NCI-H345 treated with DMSO at 0.1 percent for 48 hours (cell line): ENCODE results near the gene BRD1.
A peak's percentile ranks its signal among the peaks of the same experiment; 100 is the strongest.

Experiments
- DNase-seq: peaks from one replicate; lab custom pipeline; 2025; ENCODE audit not compliant: unreplicated experiment; lab: John Stamatoyannopoulos, UW

BRD1 gene

DNA sequence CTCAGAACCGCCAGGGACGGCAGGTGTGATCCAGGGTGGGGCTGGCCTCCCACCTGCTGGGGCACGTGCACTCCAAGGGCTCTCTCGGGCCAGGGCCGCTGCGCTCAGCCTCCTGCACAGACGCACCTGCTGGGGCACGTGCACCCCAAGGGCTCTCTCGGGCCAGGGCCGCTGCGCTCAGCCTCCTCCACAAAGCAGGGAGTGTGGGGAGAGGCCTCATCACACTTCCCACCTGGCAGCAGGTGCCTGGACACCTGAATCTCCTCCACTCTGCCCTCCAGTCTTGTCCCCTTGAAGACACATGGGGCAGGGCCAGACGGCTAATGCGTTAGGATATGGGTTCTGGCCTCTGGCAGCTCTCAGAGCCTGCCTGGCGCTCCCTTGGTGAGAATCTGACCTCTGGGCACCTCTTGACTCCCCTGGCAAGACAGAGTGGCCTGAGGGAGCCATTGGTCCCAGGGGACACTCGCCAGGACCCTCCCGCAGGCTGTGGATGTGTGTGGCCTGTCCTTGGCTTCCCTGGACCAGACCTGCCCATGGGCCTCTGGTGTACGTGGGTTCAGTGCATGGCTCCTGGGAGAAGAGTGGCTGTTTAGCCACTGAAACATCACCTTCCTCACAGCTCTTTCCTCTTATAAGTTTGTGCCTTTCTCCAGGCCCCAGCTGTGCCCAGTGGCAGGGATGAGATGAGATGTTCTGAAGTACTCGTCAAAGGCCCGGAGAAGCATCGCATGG lies 73.5 kb downstream of the BRD1 start:
- peak; percentile 46 for DNase-seq

DNA sequence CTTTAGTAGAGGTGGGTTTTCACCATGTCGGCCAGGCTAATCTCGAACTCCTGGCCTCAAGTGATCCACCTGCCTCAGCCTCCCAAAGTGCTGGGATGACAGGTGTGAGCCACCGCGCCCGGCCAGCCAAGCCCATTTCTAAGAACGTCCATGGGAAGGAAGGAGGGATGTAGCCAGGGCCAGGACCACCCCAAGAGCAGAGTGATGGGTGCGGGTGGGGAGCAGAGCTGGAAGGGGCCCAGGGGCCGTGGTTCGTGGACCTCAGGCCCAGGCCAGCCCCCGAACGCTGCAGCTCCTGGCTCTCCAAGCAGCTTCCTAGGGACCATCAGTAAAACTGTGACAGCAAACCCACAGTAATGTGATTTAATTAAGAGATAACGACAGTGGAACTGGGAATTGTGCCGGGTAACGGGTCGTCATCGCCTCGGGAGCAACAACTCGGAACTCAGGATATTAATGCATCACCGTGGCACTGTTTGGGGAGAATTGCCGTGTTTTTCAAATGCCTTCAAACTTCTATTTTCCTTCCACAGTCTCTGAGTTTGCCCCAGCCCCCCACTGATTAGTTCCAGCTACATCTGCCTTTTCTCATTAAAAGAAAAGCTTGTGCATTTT lies 74.3 kb downstream of the BRD1 start:
- no peak for DNase-seq

DNA sequence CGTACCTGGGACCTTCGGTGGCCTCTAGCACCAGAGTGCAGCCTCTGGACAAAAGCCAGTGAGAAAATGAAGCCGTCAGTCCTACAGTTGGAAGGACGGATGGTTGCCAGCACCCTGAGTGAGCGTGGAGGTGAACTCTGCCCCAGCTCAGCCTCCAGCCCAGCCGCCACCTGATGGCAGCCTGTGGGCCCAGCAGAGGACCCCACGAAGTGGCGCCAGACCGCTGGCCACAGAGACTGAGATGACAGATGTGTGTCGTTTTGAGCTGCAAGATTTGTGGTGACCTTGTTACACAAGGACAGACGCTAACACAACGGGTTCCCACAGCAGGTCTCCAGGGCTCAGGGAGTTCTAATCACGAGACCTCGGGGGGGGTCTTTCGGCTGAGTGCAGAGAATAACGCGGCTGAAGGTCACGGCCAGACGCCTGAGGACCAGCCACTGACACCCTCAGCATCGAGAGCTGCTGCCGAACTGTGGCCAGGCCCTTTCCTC lies 75.0 kb downstream of the BRD1 start:
- DNase-seq = no peak

DNA sequence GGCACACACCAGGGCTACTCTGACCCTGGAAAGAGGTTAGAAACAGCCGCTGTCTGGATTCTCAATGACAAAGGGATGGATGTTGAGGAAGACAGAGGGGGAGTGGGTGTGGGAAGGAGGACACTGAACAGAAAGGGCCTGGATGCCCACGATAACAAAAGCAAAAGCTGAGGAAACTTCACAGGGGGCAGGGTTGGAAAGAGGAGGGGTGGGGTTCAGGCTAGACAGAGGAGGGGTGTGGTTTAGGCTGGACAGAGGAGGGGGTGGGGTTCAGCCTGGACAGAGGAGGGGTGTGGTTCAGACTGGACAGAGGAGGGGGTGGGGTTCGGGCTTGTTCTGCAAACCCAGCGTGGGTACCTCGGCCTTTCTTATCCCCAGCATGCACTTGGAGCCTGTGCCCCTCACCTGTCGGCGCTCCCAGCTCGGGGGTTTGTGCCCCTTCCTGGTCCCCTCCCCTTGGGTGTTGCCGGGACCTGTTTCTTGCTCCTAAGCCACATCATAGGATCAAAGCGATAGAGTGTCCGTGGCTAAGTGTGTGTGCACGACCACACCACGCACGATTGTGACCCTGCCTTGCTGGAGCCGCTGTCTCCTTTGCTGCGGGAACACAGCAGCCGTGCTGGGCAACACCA lies 75.6 kb downstream of the BRD1 start:
- DNase-seq = no peak

DNA sequence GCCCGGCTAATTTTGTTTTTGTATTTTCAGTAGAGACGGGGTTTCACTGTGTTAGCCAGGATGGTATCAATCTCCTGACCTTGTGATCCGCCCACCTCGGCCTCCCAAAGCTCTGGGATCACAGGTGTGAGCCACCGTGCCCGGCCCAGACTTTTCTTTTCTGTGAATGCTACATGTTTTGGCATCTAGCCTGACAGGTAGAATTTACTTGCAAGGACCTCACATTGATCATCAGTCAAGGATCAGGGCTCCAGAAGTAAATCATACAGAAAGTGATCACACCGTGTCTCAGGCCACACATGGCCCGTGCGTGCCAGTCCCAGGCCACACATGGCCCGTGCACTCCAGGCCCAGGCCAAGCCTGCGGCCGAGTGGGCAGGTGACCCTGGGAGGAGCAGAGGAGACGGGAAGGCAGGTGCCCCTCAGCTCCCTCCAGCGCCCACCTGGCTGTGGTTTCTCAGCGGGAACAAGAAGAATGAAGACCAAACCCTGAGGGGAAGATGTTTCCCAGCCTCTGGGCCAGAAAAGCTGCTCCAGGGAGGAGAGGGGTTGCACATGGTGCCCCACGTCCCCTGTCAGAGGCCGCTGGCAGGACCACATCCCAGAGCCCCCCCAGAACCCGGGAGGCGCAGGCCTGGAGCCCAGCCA lies 76.2 kb downstream of the BRD1 start:
- no peak for DNase-seq

DNA sequence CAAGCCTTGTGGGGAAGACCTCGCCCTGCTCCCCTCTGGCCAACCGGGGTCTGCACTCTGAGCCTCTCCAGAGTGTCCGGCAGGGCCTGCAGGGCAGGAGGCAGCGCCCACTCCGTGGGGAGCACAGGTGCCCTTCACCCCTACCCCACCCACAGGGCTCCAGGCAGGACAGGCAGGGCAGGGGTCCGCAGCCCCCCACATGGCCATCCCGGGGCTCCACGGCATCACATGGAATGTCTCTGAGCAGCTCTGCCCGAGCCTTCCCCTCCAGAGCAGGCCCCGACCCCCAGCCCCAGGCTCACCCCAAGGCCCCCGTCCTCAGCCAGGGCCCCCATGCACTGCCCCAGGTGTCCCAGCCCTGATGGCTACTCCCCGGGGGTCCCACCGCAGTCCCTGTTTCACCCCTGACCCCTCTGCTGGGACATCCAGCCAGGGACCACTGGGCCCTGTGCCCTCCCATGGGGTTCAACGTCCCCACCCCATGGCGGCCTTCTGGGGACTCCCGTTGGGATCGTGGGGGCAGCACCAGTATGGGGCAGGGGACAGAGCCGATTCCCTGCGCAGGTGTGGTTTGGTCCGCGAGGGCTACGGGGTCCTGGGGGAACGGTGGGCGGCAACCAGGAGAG lies 77.7 kb downstream of the BRD1 start:
- no peak for DNase-seq

DNA sequence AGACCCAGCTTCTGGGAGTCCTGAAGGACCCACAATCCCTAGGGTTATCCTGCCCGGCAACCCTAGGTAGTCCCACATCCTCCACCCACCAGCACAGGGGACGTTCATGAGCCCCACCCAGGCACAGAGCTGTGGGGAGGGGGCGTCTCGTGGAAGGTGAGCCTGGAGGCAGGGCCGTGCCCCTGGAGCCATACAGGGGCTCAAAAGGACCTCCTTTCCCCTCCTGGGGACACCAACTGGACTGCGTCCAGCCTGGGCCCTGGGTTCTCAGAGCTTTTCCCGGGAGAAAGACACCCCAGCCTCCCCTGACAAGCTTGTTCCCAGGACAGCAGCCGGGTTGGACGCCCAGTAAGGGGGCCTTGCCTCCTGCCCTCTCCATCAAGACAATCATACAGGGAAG lies 78.4 kb downstream of the BRD1 start:
- DNase-seq = no peak

DNA sequence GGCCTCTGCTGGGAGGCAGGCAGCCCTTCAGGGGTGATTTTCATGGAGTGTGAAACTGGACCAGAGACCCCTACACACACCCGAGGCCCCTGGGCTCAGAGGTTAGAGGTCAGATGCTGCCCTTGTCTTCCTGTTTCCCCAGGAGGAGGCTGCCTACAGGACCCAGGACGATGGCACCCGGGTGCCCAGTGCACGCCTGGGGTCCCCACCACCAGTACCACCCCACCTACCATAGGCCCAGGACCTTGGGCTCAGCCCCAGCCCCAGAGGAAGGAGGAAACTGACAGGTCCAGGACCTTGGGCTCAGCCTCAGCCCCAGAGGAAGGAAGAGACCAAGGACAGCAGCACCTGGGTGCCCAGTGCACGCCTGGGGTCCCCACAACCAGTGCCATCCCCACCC lies 79.2 kb downstream of the BRD1 start:
- DNase-seq = no peak

DNA sequence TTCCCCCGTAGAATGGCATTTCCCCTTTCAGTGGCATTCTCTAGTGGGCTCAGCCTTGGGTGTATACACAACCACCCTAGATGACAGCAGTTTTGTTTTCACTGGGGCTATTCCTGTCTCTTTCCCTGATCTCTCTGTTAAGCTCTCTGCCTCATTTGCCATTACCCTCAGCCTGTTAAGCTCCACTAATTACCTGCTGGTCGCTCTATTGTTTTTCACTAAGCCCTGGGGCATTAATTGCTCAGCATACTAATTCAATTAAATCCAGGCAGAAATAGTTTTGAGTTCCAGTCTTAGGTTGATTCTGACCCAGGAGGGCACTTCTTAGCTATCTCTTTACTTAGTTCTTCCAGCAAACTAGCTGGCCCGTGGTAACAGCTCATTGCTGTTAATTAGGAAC lies 80.0 kb downstream of the BRD1 start:
- DNase-seq = no peak

DNA sequence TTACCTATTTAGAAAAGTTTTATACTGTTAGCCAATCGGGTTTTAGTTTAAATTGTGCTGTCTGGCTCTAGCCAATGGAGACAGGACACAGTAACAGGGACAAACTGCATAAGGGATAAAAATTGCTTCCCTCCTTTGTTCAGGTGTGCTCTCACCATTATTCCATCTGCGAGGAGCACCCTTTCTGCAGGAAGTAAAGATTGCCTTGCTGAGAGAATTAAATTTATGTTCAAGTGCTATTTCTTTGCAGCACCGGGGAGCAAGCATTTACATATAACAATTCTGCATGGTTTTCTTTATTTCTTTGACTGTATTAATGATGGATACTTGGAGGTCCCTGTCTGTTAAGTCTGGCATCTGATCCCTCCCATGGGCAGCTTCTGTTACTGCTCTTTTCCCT lies 80.5 kb downstream of the BRD1 start:
- DNase-seq = no peak

DNA sequence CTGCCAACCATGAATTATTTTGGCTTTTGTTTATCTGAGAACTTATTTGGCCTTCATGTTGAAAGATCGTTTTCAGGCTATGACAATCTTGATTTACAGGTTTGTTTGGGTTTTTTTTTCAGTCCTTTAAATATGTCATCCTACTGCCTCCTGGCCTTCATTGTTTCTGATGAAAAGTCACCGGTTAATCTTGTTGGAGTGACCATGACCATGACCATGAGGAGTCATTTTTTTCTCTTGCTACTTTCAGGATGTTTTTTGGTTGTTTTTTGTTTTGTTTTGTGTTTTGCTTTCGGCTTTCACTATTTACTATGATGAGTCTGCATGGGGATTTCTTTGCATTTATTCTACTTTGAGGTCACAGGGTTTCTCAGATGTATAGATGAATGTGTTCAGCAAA lies 81.6 kb downstream of the BRD1 start:
- no peak for DNase-seq

DNA sequence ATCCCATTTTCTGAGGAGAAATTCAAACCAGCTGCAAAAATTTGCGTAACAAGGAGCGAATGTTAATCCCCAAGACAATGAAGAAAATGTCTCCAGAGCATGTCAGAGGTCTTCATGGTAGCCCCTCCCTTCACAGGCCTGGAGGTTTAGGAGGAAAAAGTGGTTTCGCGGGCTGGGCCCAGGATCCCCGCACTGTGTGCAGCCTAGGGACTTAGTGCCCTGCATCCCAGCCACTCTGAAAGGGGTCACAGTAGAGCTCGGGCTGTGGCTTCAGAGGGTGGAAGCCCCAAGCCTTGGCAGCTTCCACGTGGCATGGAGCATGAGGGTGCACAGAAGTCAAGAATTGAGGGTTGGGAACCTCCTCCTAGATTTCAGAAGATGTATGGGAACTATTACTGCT lies 87.4 kb downstream of the BRD1 start:
- no peak for DNase-seq

DNA sequence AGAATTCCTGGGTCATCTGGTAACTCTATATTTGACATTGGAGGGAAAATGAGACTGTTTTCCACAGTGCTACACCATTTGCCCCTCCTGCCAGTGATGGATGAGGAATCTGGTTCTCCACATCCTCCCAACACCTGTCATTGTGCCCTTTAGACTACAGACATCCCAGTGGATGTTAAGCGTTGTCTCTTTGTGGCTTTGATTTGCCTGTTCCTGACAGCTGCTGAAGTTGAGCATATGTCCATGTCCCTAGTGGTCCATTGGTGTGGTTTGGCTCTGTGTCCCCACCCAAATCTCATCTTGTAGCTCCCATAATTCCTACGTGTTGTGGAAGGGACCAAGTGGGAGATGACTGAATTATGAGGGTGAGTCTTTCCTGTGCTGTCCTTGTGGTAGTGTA lies 88.5 kb downstream of the BRD1 start:
- no peak for DNase-seq

DNA sequence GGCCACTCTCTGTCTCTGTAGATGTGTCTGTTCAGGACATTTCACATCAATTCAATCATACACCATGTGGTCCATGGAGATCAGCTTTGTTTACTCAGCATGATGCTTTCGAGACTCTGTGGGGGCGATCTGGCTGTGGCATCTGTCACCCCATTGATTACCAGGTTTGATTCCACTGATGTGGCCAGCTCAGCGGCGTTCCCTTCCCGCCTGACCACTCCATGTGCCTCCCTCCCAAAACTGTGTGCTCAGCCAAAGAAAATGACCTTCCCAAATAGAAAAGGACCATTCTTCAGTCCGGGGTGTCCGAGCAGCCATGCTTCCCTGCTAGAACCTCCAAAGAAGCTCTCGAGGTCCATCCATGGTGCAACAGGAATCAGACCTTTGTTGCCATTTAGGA lies 89.1 kb downstream of the BRD1 start:
- DNase-seq = no peak

DNA sequence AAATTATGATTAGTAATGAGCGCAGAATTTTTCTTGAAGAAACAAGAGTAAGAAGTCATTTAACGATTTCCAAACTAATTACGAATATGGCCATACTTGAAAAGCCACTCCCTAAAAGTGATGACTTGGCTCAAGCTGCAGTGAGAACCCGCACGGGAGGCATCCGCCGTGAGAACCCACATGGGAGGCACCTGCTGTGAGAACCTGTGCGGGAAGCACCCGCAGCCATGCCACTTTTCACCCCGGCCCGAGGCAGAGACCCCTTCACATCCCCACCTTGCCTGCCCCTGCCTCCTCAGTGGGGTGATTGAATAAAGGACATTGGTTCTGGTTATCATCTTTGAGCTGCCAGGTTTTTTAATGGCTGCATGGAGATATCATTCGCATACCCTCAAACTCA lies 89.7 kb downstream of the BRD1 start:
- DNase-seq = no peak

DNA sequence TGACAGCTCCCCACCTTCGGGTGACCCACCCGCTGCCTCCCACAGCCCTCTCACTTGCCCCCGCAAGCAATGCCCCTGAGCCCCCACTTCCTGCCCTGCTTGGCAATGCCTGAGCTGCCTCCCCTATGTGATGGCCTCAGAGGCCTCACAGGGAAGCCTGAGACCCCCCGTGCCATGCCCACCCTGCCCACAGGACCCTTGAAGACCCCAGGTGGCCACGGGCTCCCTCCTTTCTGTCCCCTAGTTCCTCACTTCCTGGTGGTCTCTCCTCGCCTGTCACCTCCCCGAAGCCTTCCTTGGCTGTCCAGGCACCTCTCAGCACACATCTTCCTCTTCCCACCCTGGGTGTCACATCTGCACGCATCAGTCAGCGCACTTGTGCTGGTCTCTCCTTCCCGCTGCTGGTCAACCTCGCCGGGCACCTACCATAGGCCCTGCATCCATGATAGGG lies 90.5 kb downstream of the BRD1 start:
- DNase-seq = no peak

DNA sequence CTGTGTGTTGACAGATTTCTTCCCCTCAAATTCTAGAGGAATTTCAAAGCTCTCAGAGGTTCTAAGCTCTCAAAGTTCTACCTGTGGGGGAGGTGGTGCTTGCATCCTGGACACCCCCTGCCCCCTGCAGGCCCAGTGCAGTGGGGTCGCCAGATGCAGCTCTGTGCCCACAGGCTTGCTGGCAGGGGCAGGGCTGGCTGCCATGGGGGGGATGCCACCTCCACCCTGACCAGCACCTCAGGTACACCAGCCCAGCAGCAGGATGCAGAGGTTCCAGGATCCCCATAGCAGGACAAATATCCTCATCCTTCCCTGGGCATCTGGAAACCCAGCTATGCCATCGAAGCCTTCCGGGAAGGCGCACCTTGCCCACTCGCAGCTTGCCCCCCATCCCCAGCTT lies 91.1 kb downstream of the BRD1 start:
- DNase-seq = no peak

DNA sequence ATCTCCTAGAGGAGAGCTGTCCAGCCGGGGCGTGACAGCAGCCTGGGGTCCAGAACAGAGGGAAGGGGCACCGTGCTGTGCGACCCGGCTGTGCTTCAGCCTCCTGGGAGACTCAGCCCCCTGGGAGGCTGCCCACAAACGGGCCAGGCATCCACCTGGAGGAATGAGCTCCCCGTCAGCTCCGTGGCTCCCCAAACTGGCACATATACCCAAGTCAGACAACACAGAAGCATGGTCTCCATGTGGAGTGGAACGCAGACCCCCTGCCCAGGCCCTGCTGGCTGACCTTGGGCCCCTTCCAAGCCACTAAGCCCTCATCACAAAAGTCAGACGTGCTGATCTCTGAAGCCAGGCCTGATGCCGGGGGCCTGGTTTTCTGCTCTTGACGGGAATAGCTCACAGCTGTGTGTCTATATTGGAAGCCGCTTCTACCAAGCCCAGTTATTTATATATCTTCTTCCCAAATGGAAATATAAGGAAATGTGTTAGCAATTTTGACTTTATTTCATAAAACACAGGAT lies 91.7 kb downstream of the BRD1 start:
- no peak for DNase-seq

DNA sequence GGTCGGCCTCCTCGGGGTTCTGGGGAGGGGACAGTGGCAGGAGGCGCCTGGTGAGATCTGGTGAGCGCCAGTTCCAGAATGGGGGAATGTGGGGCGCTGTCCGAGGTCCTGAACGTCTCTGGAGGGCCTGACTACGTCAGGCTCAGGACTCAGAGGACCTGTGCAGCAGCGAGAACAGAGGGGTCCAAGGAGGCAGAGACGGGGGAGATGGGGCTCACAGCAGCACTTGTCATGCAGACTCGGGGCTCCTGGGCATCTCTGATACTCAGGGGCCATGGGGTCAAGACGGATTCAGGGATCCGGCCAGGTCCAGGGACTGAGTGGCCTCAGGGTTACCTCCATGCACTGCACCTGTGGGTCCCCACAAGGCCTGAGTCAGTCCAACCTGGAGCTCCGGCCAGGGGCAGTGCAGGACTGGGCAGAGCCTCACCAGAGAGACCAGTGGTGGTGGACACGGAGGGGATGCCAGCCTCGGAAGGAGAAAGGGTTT lies 92.2 kb downstream of the BRD1 start:
- DNase-seq = no peak

DNA sequence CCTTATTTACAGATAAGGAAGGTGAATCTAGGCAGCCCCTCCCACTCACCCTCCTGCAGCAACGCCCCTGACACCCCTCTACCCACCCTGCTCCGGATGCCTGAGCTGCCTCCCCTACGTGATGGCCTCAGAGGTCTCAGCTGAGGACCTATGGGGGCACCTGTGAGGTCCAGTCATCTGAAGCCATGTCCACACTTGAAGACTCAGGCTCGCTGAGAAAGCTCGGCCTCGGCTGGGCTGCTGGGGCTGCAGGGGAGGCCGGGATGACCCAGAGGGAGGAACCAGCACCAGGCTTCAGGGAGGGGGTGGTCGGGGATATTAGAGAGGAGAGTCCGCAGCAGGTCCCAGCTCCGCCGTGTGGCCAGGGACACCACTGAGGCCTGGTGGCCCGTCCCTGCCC lies 92.8 kb downstream of the BRD1 start:
- DNase-seq = no peak

DNA sequence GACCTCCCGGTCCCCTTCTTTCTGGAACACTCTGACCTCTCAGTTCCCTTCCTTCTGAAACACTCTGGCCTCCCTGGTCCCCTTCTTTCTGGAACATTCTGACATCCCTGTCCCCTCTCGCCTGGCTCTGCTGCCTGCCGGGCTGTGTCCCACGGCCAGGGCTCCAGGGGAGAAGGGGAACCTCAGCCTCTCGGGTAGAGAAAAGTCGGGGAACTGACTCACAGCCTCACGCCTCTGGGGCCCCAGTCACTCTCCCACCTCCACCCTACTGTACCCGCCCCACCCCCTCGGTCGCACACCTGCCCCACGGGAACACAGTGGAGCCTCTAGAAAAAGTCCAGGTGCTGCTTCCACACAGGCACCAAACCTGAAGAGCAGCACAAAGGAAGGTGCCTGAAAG lies 93.3 kb downstream of the BRD1 start:
- no peak for DNase-seq
